D721Med (cell line): ENCODE data around the gene AOC1.

ENCODE experiments used
- DNase-seq: peaks from one replicate; pipeline ENCODE4 v3.0.0; 2011; ENCODE audit warnings: low spot score; ENCODE audit not compliant: insufficient read length
- FAIRE-seq: peaks from 2 replicates; lab custom pipeline; 2011; peaks lifted over from hg19 to GRCh38; lab: Jason Lieb, UNC
- CTCF ChIP-seq: IDR thresholded peaks from 2 replicates; pipeline ENCODE4 v1.5.1; 2012; ENCODE audit warnings: mild to moderate bottlenecking, control low read depth; ENCODE audit not compliant: insufficient read depth; ENCODE audit errors: missing control alignments

The AOC1 gene

GRCh38 chr7:150857276-150858055, 5.1 kb downstream of the AOC1 start:
- no peak for FAIRE-seq
- TF ChIP-seq CTCF = no peak
- DNase-seq = no peak

GRCh38 chr7:150858236-150859197, 6.2 kb downstream of the AOC1 start:
- DNase-seq = no peak
- FAIRE-seq = no peak
- TF ChIP-seq CTCF = no peak

- FAIRE-seq (no peak), DNase-seq (no peak)
- TF ChIP-seq CTCF = no peak
These were observed 8.1 kb downstream of the AOC1 start for GRCh38 chr7:150860291-150860977.

- no peak for FAIRE-seq
- DNase-seq = no peak
- TF ChIP-seq CTCF = no peak
These were observed 8.6 kb downstream of the AOC1 start for GRCh38 chr7:150860978-150861295.

GRCh38 chr7:150862356-150862755, 10.0 kb downstream of the AOC1 start:
- FAIRE-seq = no peak
- no peak for TF ChIP-seq CTCF
- DNase-seq = no peak

- no peak for DNase-seq
- TF ChIP-seq CTCF = no peak
- FAIRE-seq = no peak
These were observed 11.6 kb downstream of the AOC1 start for GRCh38 chr7:150863946-150864345.
